Measurements from ENCODE around the gene GATAD2A.

Gene GATAD2A

GRCh38 chr19:19513682-19514081, 108.2 kb downstream of the GATAD2A start:
- no peak for DNase-seq

- DNase-seq: peak; percentile 68
Measured at GRCh38 chr19:19514215-19514657, 108.8 kb downstream of the GATAD2A start.

GRCh38 chr19:19514881-19515641, 109.6 kb downstream of the GATAD2A start, which contains the start of gene TSSK6:
TSSK6 (minus strand) TSS chr19:19515548; CDS start chr19:19515427, 121 bp downstream.
- DNase-seq: no peak

- peak; percentile 93 for DNase-seq
Measured at GRCh38 chr19:19515642-19516519, 110.4 kb downstream of the GATAD2A start, which contains the start of gene NDUFA13. NDUFA13 (plus strand) TSS chr19:19516225; CDS start chr19:19516239, 14 bp downstream.

GRCh38 chr19:19517235-19517619, 111.8 kb downstream of the GATAD2A start:
- no peak for DNase-seq

- DNase-seq: no peak
Measured at GRCh38 chr19:19520989-19521388, 115.5 kb downstream of the GATAD2A start.

- DNase-seq: no peak
Measured at GRCh38 chr19:19523177-19523576, 117.7 kb downstream of the GATAD2A start.

GRCh38 chr19:19524053-19524452, 118.6 kb downstream of the GATAD2A start:
- no peak for DNase-seq

GRCh38 chr19:19525611-19526380, 120.3 kb downstream of the GATAD2A start:
- no peak for DNase-seq

- DNase-seq: no peak
Measured at GRCh38 chr19:19526581-19527370, 121.3 kb downstream of the GATAD2A start.

GRCh38 chr19:19527371-19527656, 121.8 kb downstream of the GATAD2A start:
- DNase-seq: no peak

GRCh38 chr19:19527674-19528625, 122.5 kb downstream of the GATAD2A start:
- no peak for DNase-seq

- peak; percentile 44 for DNase-seq
Measured at GRCh38 chr19:19528721-19529490, 123.4 kb downstream of the GATAD2A start, which contains the start of gene YJEFN3. YJEFN3 (plus strand) TSS chr19:19528911; CDS start chr19:19528933, 22 bp downstream.

- DNase-seq: no peak
Measured at GRCh38 chr19:19529783-19530422, 124.4 kb downstream of the GATAD2A start.

GRCh38 chr19:19530423-19530804, 124.9 kb downstream of the GATAD2A start:
- no peak for DNase-seq

- DNase-seq: no peak
Measured at GRCh38 chr19:19530889-19531288, 125.4 kb downstream of the GATAD2A start.

GRCh38 chr19:19531951-19532805, 126.7 kb downstream of the GATAD2A start:
- DNase-seq: peak; percentile 56

All from fibroblast of skin of abdomen (primary cell).